Adipocyte (in vitro differentiated cells): Measurements from ENCODE around the gene CLIC5.

Source experiments
- DNase-seq: peaks from one replicate; pipeline ENCODE4 v3.0.0-alpha.2; 2015; ENCODE audit warnings: low read depth
- H3K27me3 ChIP-seq: replicated peaks from 2 replicates; pipeline ENCODE4 v1.7.0; 2013; ENCODE audit warnings: mild to moderate bottlenecking, low read length, moderate library complexity; ENCODE audit not compliant: control insufficient read depth, insufficient read depth
- H3K36me3 ChIP-seq: 2 replicates; pipeline ENCODE4 v1.7.0; 2013; ENCODE audit warnings: low read length, mild to moderate bottlenecking, moderate library complexity; ENCODE audit not compliant: control insufficient read depth, insufficient read depth, severe bottlenecking
- H3K4me1 ChIP-seq: 2 replicates; pipeline ENCODE4 v1.7.0; 2013; ENCODE audit warnings: mild to moderate bottlenecking, low read length, moderate library complexity; ENCODE audit not compliant: control insufficient read depth, insufficient read depth
- H3K4me3 ChIP-seq: 2 replicates; pipeline ENCODE4 v1.7.0; 2013; ENCODE audit warnings: mild to moderate bottlenecking, low read length, moderate library complexity
- H3K9ac ChIP-seq: 2 replicates; pipeline ENCODE4 v1.7.0; 2013; ENCODE audit warnings: mild to moderate bottlenecking, low read length, moderate library complexity
- H3K9me3 ChIP-seq: 2 replicates; pipeline ENCODE4 v1.7.0; 2013; ENCODE audit warnings: mild to moderate bottlenecking, low read length, moderate library complexity; ENCODE audit not compliant: control insufficient read depth

The CLIC5 gene

GRCh38 chr6:45836438-45836824, 179.2 kb downstream of the CLIC5 start:
- Histone ChIP-seq H3K4me3 (no peak overlapping the region), H3K9me3 (no peaks in the 10 kb centered on the region), H3K36me3 (no peaks in the 10 kb centered on the region), H3K27me3 (no peaks in the 10 kb centered on the region), H3K9ac (no peak overlapping the region), H3K4me1 (peaks cover 4% of the 10 kb centered on the region)
- no peak for DNase-seq

GRCh38 chr6:45835721-45836437, 179.8 kb downstream of the CLIC5 start:
- Histone ChIP-seq H3K27me3 (no peaks in the 10 kb centered on the region), H3K4me3 (no peak overlapping the region), H3K36me3 (no peaks in the 10 kb centered on the region), H3K4me1 (peaks cover 4% of the 10 kb centered on the region), H3K9me3 (no peaks in the 10 kb centered on the region), H3K9ac (no peak overlapping the region)
- peak; percentile 25 for DNase-seq

- no peaks in the 10 kb centered on the region for H3K27me3 ChIP-seq
- DNase-seq = no peak
- peaks cover 13% of the 10 kb centered on the region for H3K4me1 ChIP-seq
- H3K36me3 ChIP-seq = no peaks in the 10 kb centered on the region
- no peak overlapping the region for H3K9ac ChIP-seq
- H3K9me3 ChIP-seq = peaks cover 4% of the 10 kb centered on the region
- no peak overlapping the region for H3K4me3 ChIP-seq
Measured at GRCh38 chr6:45832063-45832462, 183.6 kb downstream of the CLIC5 start.
